Measurements from ENCODE around the gene HDAC9. TPM values are rescaled to one million over a fixed set of nuclear protein-coding genes. Genes with fewer than 3 reads are reported as not detected.

The HDAC9 gene
- total RNA-seq, 2 donors from 2014 or later: 8.3 to 31.9 TPM

DNA sequence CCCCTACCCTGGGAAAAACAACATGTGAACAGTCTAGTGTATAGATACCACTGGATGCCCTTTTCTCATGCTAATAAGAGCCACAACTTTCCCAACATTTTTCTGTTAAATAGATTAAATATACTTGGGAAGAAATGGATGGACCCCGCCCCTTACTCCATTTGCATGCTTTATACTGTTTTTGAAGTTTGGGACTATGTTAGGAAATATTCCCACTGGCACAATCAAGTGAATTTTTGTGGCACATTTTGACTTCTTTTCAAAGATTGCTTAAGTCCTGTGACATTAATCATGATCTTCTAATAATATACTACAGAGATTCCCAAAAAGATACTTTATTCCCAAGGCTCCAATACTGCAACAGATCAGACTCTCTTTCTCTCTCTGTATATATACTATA lies 405.3 kb downstream of the HDAC9 start:
- TF ChIP-seq POLR2AphosphoS5 (IDR thresholded peaks at IDR 0.05): no peak
- no peak for TF ChIP-seq POLR2A (IDR thresholded peaks at IDR 0.05)
- TF ChIP-seq, protein P1, sequence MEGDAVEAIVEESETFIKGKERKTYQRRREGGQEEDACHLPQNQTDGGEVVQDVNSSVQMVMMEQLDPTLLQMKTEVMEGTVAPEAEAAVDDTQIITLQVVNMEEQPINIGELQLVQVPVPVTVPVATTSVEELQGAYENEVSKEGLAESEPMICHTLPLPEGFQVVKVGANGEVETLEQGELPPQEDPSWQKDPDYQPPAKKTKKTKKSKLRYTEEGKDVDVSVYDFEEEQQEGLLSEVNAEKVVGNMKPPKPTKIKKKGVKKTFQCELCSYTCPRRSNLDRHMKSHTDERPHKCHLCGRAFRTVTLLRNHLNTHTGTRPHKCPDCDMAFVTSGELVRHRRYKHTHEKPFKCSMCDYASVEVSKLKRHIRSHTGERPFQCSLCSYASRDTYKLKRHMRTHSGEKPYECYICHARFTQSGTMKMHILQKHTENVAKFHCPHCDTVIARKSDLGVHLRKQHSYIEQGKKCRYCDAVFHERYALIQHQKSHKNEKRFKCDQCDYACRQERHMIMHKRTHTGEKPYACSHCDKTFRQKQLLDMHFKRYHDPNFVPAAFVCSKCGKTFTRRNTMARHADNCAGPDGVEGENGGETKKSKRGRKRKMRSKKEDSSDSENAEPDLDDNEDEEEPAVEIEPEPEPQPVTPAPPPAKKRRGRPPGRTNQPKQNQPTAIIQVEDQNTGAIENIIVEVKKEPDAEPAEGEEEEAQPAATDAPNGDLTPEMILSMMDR (IDR thresholded peaks at IDR 0.05): no peak
- no peaks in the 10 kb centered on the region for H3K27me3 ChIP-seq (replicated peaks; ENCODE audit: insufficient read depth)
- intact Hi-C loops (cut with DNase I): no loop called here
- H3K36me3 ChIP-seq: no peaks in the 10 kb centered on the region
- H3K4me1 ChIP-seq (replicated peaks): no peaks in the 10 kb centered on the region
- WGBS: 88% methylated on average over 1 of the region's 1 CpG
- no peaks in the 10 kb centered on the region for H3K9me3 ChIP-seq
- DNase-seq (ENCODE audit: low spot score): no peak
- no peak overlapping the region for H3K4me3 ChIP-seq
- H3K27ac ChIP-seq: no peak overlapping the region

DNA sequence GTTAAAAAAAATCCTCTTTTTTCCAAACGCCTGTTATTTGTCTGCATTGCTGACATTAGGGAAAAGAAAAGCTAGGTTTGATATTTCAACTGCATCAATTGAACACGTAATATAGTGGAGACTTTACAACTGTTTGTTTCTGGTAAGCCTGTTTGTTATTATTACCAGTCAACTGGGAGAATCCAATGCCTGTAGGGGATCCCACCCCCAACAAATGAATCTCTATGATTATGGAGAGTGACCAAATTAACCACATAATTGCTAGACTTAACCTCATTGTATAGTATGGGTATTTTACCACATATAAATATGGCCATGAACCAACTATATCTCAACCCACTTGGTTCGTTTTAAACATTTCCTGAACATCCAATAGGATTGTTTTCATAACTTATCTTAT lies 405.8 kb downstream of the HDAC9 start:
- H3K27me3 ChIP-seq (replicated peaks; ENCODE audit: insufficient read depth): no peaks in the 10 kb centered on the region
- 73% methylated on average over 3 of the region's 3 CpGs for WGBS
- H3K9me3 ChIP-seq: no peaks in the 10 kb centered on the region
- no peaks in the 10 kb centered on the region for H3K4me1 ChIP-seq (replicated peaks)
- no peak overlapping the region for H3K27ac ChIP-seq
- no peaks in the 10 kb centered on the region for H3K36me3 ChIP-seq
- no peak for DNase-seq (ENCODE audit: low spot score)
- TF ChIP-seq POLR2AphosphoS5 (IDR thresholded peaks at IDR 0.05): no peak
- TF ChIP-seq POLR2A (IDR thresholded peaks at IDR 0.05): no peak
- TF ChIP-seq, protein P1 (IDR thresholded peaks at IDR 0.05): no peak
- intact Hi-C loops (cut with DNase I): no loop called here
- no peak overlapping the region for H3K4me3 ChIP-seq

DNA sequence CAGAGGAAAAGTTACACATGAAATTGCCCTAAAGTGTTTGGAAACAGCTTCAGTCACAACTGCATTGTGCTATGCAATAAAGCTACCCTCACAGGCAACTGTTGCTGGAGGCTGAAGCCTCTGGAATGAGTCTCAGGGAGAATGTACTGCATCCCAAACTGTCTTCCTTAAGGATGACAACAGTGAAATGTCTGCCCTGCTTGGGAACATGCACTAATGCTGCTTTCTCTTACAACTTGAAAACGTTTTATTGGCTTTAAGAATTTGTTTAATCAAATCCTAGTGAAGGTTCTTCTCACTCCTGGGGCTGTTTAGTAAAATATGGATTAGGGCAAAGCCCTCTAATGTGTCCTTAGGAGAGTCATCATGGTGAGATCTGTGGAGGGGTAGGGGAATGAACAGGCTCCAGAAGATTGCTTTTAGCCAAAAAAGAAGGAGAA lies 406.5 kb downstream of the HDAC9 start:
- Histone ChIP-seq H3K4me3 (no peak overlapping the region), H3K9me3 (no peaks in the 10 kb centered on the region), H3K36me3 (no peaks in the 10 kb centered on the region), H3K27me3 (replicated peaks; ENCODE audit: insufficient read depth) (no peaks in the 10 kb centered on the region), H3K27ac (no peak overlapping the region), H3K4me1 (replicated peaks) (no peaks in the 10 kb centered on the region)
- WGBS: 23% methylated on average over 1 of the region's 1 CpG
- no peak for TF ChIP-seq POLR2AphosphoS5 (IDR thresholded peaks at IDR 0.05)
- no peak for TF ChIP-seq POLR2A (IDR thresholded peaks at IDR 0.05)
- TF ChIP-seq, protein P1 (IDR thresholded peaks at IDR 0.05): no peak
- intact Hi-C loops (cut with DNase I): no loop called here
- no peak for DNase-seq (ENCODE audit: low spot score)

DNA sequence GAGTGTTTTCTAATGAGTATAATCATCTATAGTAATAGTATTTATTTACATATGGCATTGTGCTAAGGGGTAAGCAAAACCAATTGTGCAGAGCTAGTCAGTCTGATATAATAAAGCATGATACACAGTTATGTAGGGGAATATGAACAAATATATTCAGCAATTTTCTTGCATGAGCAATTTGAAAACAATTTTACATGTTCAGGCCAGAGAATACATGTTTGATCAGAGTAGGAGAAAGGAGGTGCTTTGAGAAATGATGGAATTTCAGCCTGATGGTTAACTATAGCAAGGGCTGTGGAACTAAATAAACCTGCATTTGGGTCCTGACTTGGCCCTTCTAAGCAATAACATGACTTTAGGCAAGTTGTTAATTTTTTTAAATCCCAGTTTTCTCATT lies 407.3 kb downstream of the HDAC9 start:
- intact Hi-C loops (cut with DNase I): no loop called here
- TF ChIP-seq POLR2AphosphoS5 (IDR thresholded peaks at IDR 0.05): no peak
- TF ChIP-seq, protein P1 (IDR thresholded peaks at IDR 0.05): no peak
- TF ChIP-seq POLR2A (IDR thresholded peaks at IDR 0.05): no peak
- Histone ChIP-seq H3K27ac (no peak overlapping the region), H3K27me3 (replicated peaks; ENCODE audit: insufficient read depth) (no peaks in the 10 kb centered on the region), H3K4me3 (no peak overlapping the region), H3K4me1 (replicated peaks) (no peaks in the 10 kb centered on the region), H3K9me3 (no peaks in the 10 kb centered on the region), H3K36me3 (no peaks in the 10 kb centered on the region)
- DNase-seq (ENCODE audit: low spot score): no peak

DNA sequence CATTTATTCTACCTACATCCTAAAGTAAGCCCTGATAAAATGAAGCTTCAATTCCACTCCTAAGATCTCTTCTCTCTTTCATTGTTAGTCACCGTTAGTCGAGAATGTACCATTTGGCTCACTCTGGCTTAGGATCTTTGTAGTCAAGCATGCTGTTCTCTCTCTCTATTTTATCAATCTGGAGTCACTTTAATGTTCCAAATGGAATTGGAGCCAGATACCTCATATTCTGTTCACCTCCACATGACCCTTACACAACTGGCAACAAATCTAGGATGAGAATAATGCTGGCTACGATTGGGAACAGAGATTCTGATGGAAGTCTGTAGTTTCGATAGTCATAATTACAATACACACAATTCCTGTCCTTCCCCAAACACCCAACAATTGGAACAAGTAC lies 408.1 kb downstream of the HDAC9 start:
- 64% methylated on average over 4 of the region's 4 CpGs for WGBS
- TF ChIP-seq POLR2A (IDR thresholded peaks at IDR 0.05) (no peak), POLR2AphosphoS5 (IDR thresholded peaks at IDR 0.05) (no peak)
- TF ChIP-seq, protein P1 (IDR thresholded peaks at IDR 0.05): no peak
- Histone ChIP-seq H3K4me1 (replicated peaks) (no peaks in the 10 kb centered on the region), H3K27me3 (replicated peaks; ENCODE audit: insufficient read depth) (no peaks in the 10 kb centered on the region), H3K4me3 (no peak overlapping the region), H3K27ac (no peak overlapping the region), H3K36me3 (no peaks in the 10 kb centered on the region), H3K9me3 (no peaks in the 10 kb centered on the region)
- DNase-seq (ENCODE audit: low spot score): no peak
- intact Hi-C loops (cut with DNase I): no loop called here

All from prostate gland (tissue), 2 donors.